ENCODE measurements around the gene IFT88.

- TF ChIP-seq CTCF (conservative IDR thresholded peaks at IDR 0.05 in 1 of 2, IDR thresholded peaks at IDR 0.05 in 1 of 2; ENCODE audit: extremely low read depth in 1 of 2, insufficient read depth in 1 of 2, low read depth in 1 of 2, low read length in 2 of 2) = no peak
- TF ChIP-seq EZH2 (IDR thresholded peaks at IDR 0.05; ENCODE audit: borderline replicate concordance, low read length) = no peak
Measured at GRCh38 chr13:20679879-20680278, 112.9 kb downstream of the IFT88 start.

All from mammary epithelial cell (primary cell).